Upper lobe of left lung (tissue), 6 donors: ENCODE results near the gene ACOT13. TPM values are rescaled to one million over a fixed set of nuclear protein-coding genes. Genes with fewer than 3 reads are reported as not detected.
"Not testable (repeated sequence)": the region's sequence is repeated elsewhere in the genome, so short reads cannot be mapped to it uniquely, and the experiment has no call there.

Experiments
- ATAC-seq, 2 donors: fragments of 200-7000 bp; cut with Tn5 transposase; one replicate each; pipeline ENCODE4 v1.9.1; 2022; ENCODE audit warnings: mild to moderate bottlenecking in 2 of 2, moderate library complexity in 2 of 2; ENCODE audit not compliant: low FRiP score in 2 of 2
- DNase-seq, 2 donors: peaks; one replicate each; pipeline ENCODE4 v3.0.0-alpha.2; 2019 to 2020
- H3K27ac ChIP-seq, 4 donors: fragments of 200-600 bp; sonication (generic); one replicate each; pipeline ENCODE4 v1.5.1; 2016 to 2019
- H3K27me3 ChIP-seq, 4 donors: fragments of 200-600 bp; sonication (generic); one replicate each; pipeline ENCODE4 v1.5.1; 2017 to 2019
- H3K36me3 ChIP-seq, 4 donors: fragments of 200-600 bp; sonication (generic); one replicate each; pipeline ENCODE4 v1.5.1; 2016 to 2019
- H3K4me1 ChIP-seq, 4 donors: fragments of 200-600 bp; sonication (generic); one replicate each; pipeline ENCODE4 v1.5.1; 2018 to 2019
- H3K4me3 ChIP-seq, 4 donors: fragments of 200-600 bp; sonication (generic); one replicate each; pipeline ENCODE4 v1.5.1; 2017 to 2019; ENCODE audit warnings: mild to moderate bottlenecking in 2 of 4, moderate library complexity in 1 of 4
- H3K9me3 ChIP-seq, 4 donors: fragments of 200-600 bp; sonication (generic); one replicate each; pipeline ENCODE4 v1.5.1; 2018 to 2019
- EP300 ChIP-seq, 4 donors: sonication (generic); formaldehyde crosslinking; IDR thresholded peaks; one replicate each; pipeline ENCODE4 v1.5.1; 2017; ENCODE audit warnings: antibody characterized with exemption in 4 of 4, control low read depth in 2 of 4
- POLR2A ChIP-seq, 4 donors: fragments of 450-650 bp; IDR thresholded peaks; one replicate each; pipeline ENCODE4 v1.5.1; 2016 to 2017; ENCODE audit warnings: antibody characterized with exemption in 4 of 4, mild to moderate bottlenecking in 2 of 4
- POLR2AphosphoS5 ChIP-seq, 2 donors: sonication (generic); formaldehyde crosslinking; IDR thresholded peaks; one replicate each; pipeline ENCODE4 v1.5.1; 2017; ENCODE audit warnings: antibody characterized with exemption in 2 of 2
- WGBS, 2 donors: methylation state at CpG; one replicate each; pipeline ENCODE4 v1.1.5; 2017 to 2018; 5-methylcytosine and 5-hydroxymethylcytosine counted together
- total RNA-seq, 6 donors: library from RNA; depleted of rRNA in 4 of 6; stranded (reverse); fragments of >200 nt in 4 of 6; gene quantifications; one replicate each; pipeline versions ENCODE4 v1.1.0 to v1.2.1, GENCODE V29; 2016 to 2021
- TF ChIP-seq, protein P1 (sequence below), 6 experiments: fragments of 450-650 bp in 4 of 6; fragments of 200-600 bp in 2 of 6; sonication (generic) in 2 of 6; IDR thresholded peaks; one replicate each; pipeline ENCODE4 v1.5.1; 2016 to 2019; ENCODE audit warnings: antibody characterized with exemption in 6 of 6
- donor health status: DM: no; HTN: no; CAD: no; lungs with moderate emphysema.
- donor health status: DM: no; HTN: yes; CAD: no; lungs with severe emphysema.

The ACOT13 gene
- total RNA-seq, 6 donors from 2014 or later: 5.2 to 20.2 (median 10.5) TPM

DNA sequence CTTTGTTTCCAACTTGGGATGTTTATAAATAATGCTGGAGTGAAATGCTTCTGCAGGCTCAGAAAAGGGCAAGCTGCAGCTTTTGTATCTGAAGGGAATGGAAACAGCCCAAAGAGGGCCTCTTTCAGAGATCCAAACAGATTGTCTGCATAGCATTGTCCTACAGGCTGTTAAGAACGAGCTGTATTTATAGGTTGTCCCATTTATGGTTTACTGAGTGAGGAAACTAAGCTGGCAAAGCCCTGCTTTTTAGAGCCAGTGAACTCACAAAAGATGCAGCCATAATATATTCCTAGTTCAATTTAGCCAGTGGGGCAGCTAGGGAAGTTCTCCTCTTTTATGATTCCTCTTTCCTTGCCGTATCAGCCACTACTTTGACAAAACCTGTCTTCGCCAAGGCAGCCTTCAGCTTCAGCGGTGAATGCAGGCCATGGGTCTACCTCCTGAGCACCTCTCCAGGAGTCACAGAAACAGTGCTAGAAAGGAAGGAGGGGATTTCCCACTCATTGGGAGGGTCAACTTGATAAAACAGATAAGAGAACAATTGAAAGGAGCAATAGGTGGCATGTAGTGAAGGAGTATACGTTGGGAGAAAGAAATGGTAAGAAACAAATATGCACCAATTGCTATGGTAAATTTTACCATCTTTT is 35.9 kb upstream of the ACOT13 start:
- H3K36me3 ChIP-seq: no peaks in the 10 kb centered on the region
- H3K4me3 ChIP-seq: no peak overlapping the region
- no peak overlapping the region for H3K27ac ChIP-seq
- H3K27me3 ChIP-seq: no peaks in the 10 kb centered on the region
- TF ChIP-seq POLR2A (IDR thresholded peaks at IDR 0.05): no peak
- TF ChIP-seq, protein P1, sequence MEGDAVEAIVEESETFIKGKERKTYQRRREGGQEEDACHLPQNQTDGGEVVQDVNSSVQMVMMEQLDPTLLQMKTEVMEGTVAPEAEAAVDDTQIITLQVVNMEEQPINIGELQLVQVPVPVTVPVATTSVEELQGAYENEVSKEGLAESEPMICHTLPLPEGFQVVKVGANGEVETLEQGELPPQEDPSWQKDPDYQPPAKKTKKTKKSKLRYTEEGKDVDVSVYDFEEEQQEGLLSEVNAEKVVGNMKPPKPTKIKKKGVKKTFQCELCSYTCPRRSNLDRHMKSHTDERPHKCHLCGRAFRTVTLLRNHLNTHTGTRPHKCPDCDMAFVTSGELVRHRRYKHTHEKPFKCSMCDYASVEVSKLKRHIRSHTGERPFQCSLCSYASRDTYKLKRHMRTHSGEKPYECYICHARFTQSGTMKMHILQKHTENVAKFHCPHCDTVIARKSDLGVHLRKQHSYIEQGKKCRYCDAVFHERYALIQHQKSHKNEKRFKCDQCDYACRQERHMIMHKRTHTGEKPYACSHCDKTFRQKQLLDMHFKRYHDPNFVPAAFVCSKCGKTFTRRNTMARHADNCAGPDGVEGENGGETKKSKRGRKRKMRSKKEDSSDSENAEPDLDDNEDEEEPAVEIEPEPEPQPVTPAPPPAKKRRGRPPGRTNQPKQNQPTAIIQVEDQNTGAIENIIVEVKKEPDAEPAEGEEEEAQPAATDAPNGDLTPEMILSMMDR (IDR thresholded peaks at IDR 0.05): no peak
- TF ChIP-seq POLR2AphosphoS5 (IDR thresholded peaks at IDR 0.05): no peak
- TF ChIP-seq EP300 (IDR thresholded peaks at IDR 0.05): no peak
- ATAC-seq: no peak
- H3K9me3 ChIP-seq: peaks cover 0 to 3% (median 0%) of the 10 kb centered on the region in 4 donors
- 67 to 68% methylated on average over 5 of the region's 5 CpGs for WGBS, 2 donors
- H3K4me1 ChIP-seq: no peaks in the 10 kb centered on the region
- no peak for DNase-seq

DNA sequence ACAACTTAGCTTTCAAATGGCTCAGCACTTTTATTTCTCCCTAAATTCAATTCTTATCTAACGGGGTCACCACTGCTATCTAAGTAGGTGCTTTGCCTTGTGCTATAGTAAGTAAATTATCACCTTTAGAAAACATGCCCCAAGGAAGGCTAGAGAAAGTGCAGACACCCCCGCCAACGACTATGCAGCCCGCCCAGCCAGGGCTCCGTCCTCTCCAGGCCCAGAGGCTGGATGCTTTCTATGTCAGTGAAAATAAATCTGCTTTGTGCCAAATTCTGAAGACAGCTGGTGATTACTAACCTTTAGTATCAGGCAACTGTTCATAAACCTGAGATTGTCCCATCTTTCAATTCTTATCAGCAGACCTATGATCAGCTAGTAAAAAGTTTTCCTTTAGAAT is 35.2 kb upstream of the ACOT13 start:
- H3K9me3 ChIP-seq: peaks cover 0 to 3% (median 0%) of the 10 kb centered on the region in 4 donors
- no peak for ATAC-seq

DNA sequence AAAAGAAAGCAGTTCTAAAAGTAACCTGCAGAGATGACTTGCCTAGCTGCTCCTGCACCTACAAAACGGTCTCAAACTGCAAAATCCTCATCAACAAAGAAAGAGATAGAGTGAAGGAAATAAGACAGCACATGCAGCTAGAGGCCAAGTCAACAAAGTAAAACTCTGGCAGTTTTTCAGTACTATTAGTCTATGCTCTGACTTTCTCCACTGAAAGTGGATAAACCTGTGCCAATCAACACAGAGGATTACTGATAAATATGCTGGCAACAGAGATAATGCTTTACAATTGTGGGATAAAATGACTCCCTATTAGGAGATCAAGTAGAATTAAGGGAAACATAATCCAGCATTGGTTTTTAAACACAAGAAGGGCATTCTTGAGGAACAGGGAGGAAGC is 34.3 kb upstream of the ACOT13 start:
- no peak for DNase-seq
- Histone ChIP-seq H3K4me1 (no peaks in the 10 kb centered on the region), H3K27me3 (no peaks in the 10 kb centered on the region), H3K4me3 (no peak overlapping the region), H3K36me3 (no peaks in the 10 kb centered on the region), H3K27ac (no peak overlapping the region), H3K9me3 (peaks cover 0 to 3% (median 0%) of the 10 kb centered on the region in 4 donors)
- WGBS, 2 donors: 68 to 79% methylated on average over 1 of the region's 1 CpG
- TF ChIP-seq, protein P1 (IDR thresholded peaks at IDR 0.05): no peak
- TF ChIP-seq EP300 (IDR thresholded peaks at IDR 0.05): no peak
- TF ChIP-seq POLR2AphosphoS5 (IDR thresholded peaks at IDR 0.05): no peak
- TF ChIP-seq POLR2A (IDR thresholded peaks at IDR 0.05): no peak
- ATAC-seq: no peak

More for the DNA sequence above, 35.2 kb upstream of the ACOT13 start:
- Histone ChIP-seq H3K27ac (no peak overlapping the region), H3K4me1 (no peaks in the 10 kb centered on the region), H3K27me3 (no peaks in the 10 kb centered on the region), H3K4me3 (no peak overlapping the region), H3K36me3 (no peaks in the 10 kb centered on the region)
- TF ChIP-seq POLR2AphosphoS5 (IDR thresholded peaks at IDR 0.05) (no peak), EP300 (IDR thresholded peaks at IDR 0.05) (no peak), POLR2A (IDR thresholded peaks at IDR 0.05) (no peak)
- TF ChIP-seq, protein P1 (IDR thresholded peaks at IDR 0.05): no peak
- 54 to 56% methylated on average over 5 of the region's 5 CpGs for WGBS, 2 donors
- no peak for DNase-seq

DNA sequence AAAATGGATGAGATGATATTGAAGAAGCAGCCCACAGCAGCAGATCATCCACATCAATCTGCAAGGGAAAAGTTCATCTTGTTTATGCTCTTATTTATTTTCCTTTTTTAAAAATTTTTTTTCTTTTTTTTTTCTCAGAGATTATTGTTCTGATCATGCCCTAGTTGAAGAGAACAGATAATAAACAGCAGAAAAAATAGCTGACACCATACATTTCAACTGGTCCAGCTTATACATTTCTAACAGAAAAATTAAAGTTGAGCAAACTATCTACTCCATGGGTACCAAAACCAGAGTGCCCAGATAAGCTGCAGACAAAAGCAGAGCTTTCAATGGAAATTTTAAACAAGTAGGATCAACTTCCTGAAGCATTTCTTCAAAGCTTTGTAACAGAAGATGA is 30.2 kb upstream of the ACOT13 start:
- Histone ChIP-seq H3K36me3 (no peaks in the 10 kb centered on the region), H3K9me3 (peaks cover 0 to 3% (median 0%) of the 10 kb centered on the region in 4 donors), H3K4me1 (no peaks in the 10 kb centered on the region), H3K27me3 (no peaks in the 10 kb centered on the region), H3K27ac (no peak overlapping the region), H3K4me3 (no peak overlapping the region)
- TF ChIP-seq, protein P1 (IDR thresholded peaks at IDR 0.05): no peak
- TF ChIP-seq POLR2AphosphoS5 (IDR thresholded peaks at IDR 0.05): no peak
- TF ChIP-seq POLR2A (IDR thresholded peaks at IDR 0.05): no peak
- TF ChIP-seq EP300 (IDR thresholded peaks at IDR 0.05): no peak
- DNase-seq (no peak), ATAC-seq (no peak)

DNA sequence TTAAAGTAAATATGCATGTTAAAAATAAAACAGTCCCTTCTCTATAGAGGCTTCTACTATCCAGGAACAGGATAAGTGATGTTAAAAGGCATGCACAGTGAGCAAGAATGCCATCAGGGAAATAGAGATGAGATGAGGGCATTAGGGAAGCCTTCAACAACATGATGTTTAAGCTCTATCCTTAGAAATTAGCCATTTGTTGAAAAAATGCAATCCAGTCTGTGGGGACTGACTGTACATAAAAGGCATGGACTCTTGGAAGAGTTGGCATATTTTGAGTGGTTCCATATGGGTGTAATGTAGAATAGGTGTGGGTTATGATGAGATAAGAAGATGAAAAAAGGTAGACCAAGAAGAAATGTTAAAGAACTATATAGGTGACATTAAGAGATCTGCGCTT is 26.7 kb upstream of the ACOT13 start:
- Histone ChIP-seq H3K27ac (no peak overlapping the region), H3K9me3 (peaks cover 0 to 3% (median 0%) of the 10 kb centered on the region in 4 donors), H3K4me1 (peaks cover 0 to under 1% (median under 1%) of the 10 kb centered on the region in 4 donors), H3K4me3 (no peak overlapping the region), H3K36me3 (no peaks in the 10 kb centered on the region), H3K27me3 (no peaks in the 10 kb centered on the region)
- DNase-seq (no peak), ATAC-seq (no peak)
- TF ChIP-seq EP300 (IDR thresholded peaks at IDR 0.05) (no peak), POLR2A (IDR thresholded peaks at IDR 0.05) (no peak), POLR2AphosphoS5 (IDR thresholded peaks at IDR 0.05) (no peak)
- TF ChIP-seq, protein P1 (IDR thresholded peaks at IDR 0.05): no peak
- 88 to 95% methylated on average over 1 of the region's 1 CpG for WGBS, 2 donors

DNA sequence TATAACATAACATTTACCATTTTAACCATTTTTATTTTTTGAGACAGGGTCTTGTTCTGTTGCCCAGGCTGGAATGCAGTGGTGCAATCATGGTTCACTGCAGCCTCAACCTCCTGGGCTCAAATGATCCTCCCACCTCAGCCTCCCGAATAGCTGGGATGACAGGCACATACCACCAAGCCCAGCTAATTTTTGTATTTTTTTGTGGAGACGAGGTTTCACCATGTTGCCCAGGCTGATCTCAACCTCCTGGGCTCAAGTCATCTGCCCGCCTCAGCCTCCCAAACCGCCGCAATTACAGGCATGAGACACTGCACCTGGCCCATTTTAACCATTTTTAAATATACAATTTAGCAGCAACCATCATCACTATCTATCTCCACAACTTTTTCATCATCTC is 26.2 kb upstream of the ACOT13 start:
- not testable (repeated sequence) for H3K27ac ChIP-seq, DNase-seq, H3K36me3 ChIP-seq, H3K27me3 ChIP-seq, H3K4me1 ChIP-seq, H3K9me3 ChIP-seq, H3K4me3 ChIP-seq, ATAC-seq
- 92 to 98% methylated on average over 5 of the region's 5 CpGs for WGBS, 2 donors
